GM12864 (cell line): Measurements from ENCODE around the gene TEX29.

Experiments used
- DNase-seq: peaks from one replicate; pipeline ENCODE4 v3.0.0-alpha.2; 2011; ENCODE audit warnings: low read depth
- H3K4me3 ChIP-seq: 2 replicates; pipeline ENCODE4 v1.5.1; 2011; ENCODE audit warnings: mild to moderate bottlenecking, low read depth, low read length, control low read depth
- TF ChIP-seq, protein P1 (sequence below): IDR thresholded peaks from 2 replicates; pipeline ENCODE4 v1.5.1; 2011; ENCODE audit warnings: low read depth, mild to moderate bottlenecking, moderate library complexity, low read length, control low read depth, inconsistent platforms; ENCODE audit errors: missing control alignments

TEX29 gene

DNA sequence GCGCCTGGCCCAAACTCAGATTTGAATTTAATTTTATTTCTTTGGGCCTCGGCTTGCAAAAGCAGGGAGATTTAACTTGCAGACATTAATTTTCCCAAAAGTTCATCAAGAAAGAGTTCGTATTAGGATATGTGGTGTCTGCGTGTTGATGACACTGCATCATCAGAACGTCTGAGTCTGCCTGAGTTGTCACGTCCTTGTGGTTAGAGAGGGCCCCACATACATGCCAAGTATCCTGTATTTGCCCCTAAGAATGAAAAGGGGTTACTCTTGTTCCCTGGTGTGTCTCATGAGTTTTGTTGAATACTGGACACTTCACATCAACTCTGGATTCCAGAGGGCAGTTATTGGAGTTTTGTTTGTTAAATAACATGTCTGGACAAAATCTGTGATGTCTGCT is 5.6 kb upstream of the TEX29 start:
- DNase-seq = no peak
- TF ChIP-seq, protein P1, sequence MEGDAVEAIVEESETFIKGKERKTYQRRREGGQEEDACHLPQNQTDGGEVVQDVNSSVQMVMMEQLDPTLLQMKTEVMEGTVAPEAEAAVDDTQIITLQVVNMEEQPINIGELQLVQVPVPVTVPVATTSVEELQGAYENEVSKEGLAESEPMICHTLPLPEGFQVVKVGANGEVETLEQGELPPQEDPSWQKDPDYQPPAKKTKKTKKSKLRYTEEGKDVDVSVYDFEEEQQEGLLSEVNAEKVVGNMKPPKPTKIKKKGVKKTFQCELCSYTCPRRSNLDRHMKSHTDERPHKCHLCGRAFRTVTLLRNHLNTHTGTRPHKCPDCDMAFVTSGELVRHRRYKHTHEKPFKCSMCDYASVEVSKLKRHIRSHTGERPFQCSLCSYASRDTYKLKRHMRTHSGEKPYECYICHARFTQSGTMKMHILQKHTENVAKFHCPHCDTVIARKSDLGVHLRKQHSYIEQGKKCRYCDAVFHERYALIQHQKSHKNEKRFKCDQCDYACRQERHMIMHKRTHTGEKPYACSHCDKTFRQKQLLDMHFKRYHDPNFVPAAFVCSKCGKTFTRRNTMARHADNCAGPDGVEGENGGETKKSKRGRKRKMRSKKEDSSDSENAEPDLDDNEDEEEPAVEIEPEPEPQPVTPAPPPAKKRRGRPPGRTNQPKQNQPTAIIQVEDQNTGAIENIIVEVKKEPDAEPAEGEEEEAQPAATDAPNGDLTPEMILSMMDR = no peak

DNA sequence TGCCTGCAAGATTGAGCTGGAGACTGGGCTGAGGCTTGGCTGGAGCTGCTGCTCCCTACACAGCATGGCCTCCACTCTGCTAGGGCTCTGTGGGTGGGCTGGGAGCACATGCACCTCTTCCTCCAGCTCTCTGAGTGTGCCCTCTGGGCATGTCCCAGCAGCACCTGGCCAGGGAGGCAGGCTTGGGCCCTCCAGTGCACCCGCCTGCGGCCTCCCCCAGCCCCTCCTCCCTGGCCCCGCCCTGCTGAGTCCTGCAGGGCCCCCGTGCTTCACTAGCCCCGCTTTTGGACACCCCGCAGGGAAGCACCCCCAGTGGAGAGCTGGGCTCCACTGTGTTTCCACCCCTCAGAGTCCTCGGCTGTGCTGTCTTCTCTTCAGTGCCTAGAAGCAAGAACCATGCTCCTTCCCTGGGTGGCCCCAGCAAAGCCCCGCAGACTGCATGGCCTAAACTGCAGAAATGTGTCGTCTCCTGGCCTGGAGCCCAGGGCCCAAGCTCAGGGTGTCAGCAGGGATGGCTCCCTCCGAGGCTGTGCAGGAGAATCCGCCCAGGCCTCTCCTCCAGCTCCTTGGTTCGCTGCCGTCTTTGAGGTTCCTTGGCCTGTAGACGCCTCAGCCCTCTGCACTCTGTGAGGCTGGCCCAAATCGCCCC is 5.0 kb upstream of the TEX29 start:
- DNase-seq = no peak
- TF ChIP-seq, protein P1 = no peak

More for the DNA sequence above, 5.6 kb upstream of the TEX29 start:
- no peak overlapping the region for H3K4me3 ChIP-seq

GRCh38 chr13:111316161-111316730 is 4.2 kb upstream of the TEX29 start:
- TF ChIP-seq, protein P1 = no peak
- no peak overlapping the region for H3K4me3 ChIP-seq
- no peak for DNase-seq

More for the DNA sequence above, 5.0 kb upstream of the TEX29 start:
- no peak overlapping the region for H3K4me3 ChIP-seq

DNA sequence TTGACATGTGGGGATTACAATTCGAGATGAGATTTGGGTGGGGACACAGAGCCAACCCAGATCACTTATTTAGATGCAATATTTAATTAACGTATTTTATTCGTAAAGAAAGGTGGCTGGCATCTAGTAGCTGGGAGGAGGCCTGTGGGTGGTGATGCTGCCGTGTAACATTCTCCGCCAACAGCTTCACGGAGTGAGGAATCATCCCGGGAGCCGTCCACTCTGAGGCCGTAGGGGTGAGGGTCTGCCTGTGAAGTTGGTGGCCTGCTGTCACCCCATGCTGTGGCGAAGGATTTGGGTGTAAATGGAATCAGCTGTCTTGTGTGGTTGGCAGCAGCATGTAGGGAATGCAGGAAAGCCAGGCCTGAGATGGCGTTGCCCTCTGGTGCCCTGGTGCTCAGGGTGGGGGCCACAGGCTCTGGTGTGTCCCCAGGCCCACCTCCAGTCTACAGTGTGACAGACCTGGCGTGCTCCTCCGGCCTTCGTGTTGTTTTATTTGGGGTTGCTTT is 3.3 kb upstream of the TEX29 start:
- no peak for DNase-seq
- TF ChIP-seq, protein P1 = no peak
- H3K4me3 ChIP-seq = no peak overlapping the region

- H3K4me3 ChIP-seq = no peak overlapping the region
- DNase-seq = no peak
- TF ChIP-seq, protein P1 = no peak
Observed at GRCh38 chr13:111317571-111318345, 2.7 kb upstream of the TEX29 start.

- H3K4me3 ChIP-seq = no peak overlapping the region
- TF ChIP-seq, protein P1 = no peak
- no peak for DNase-seq
Observed at GRCh38 chr13:111318386-111318785, 2.1 kb upstream of the TEX29 start.
